HepG2 (cell line): ENCODE data around the gene TAOK3. TPM values are rescaled to one million over a fixed set of nuclear protein-coding genes. Genes with fewer than 3 reads are reported as not detected.

Experiments
- ATAC-seq: fragments of 200-7000 bp; cut with Tn5 transposase; 3 replicates; pipeline ENCODE4 v1.9.1; 2020; ENCODE audit warnings: mild to moderate bottlenecking, moderate library complexity
- BruUV-seq: library from RNA; stranded (reverse); fragments of 400-500 nt; replicated peaks from 2 replicates; lab custom pipeline; 2021; lab: Mats Ljungman, UMichigan
- CTCF ChIA-PET: fragments of 300-600 bp; formaldehyde crosslinking; extraction: SDS; loops from one replicate; lab custom pipeline; 2021; ENCODE audit warnings: low total read pairs, inconsistent platforms, low intra/inter-chr PET ratio; lab: Yijun Ruan, JAX
- POLR2A ChIA-PET: fragments of 350-600 bp; sonication (Branson Sonifier 250); formaldehyde crosslinking; loops from one replicate; lab custom pipeline; 2020; ENCODE audit warnings: antibody characterized with exemption, inconsistent platforms; lab: Yijun Ruan, JAX
- DNase-seq: peaks from one replicate; pipeline ENCODE4 v3.0.0-alpha.2; 2015; ENCODE audit warnings: low spot score
- FAIRE-seq: peaks from 3 replicates; lab custom pipeline; 2011; peaks lifted over from hg19 to GRCh38; lab: Jason Lieb, UNC
- H2AFZ ChIP-seq: one replicate; pipeline ENCODE4 v1.6.1; 2011; ENCODE audit warnings: low read length, inconsistent platforms
- H3K27ac ChIP-seq: fragments of 300-600 bp; 3 replicates; pipeline ENCODE4 v1.8.0; 2011; ENCODE audit warnings: mixed run types, mild to moderate bottlenecking, mixed read lengths, low read length, inconsistent platforms; ENCODE audit not compliant: insufficient read depth; ENCODE audit errors: extremely low read length
- H3K27me3 ChIP-seq, 2 experiments: fragments of 200-600 bp in 1 of 2; 2 replicates in 1 of 2; 3 replicates in 1 of 2; pipeline versions ENCODE4 v1.6.0 to v1.8.0; 2011; ENCODE audit warnings: low read length in 2 of 2, mild to moderate bottlenecking in 2 of 2, moderate library complexity in 2 of 2, inconsistent platforms in 1 of 2; ENCODE audit not compliant: insufficient read depth in 2 of 2, control insufficient read depth in 1 of 2
- H3K36me3 ChIP-seq, 2 experiments: fragments of 200-600 bp in 1 of 2; replicated peaks in 1 of 2; 2 replicates in 1 of 2; 3 replicates in 1 of 2; pipeline versions ENCODE4 v1.5.1 to v1.8.0; 2011; ENCODE audit warnings: low read length in 2 of 2, inconsistent platforms in 1 of 2; ENCODE audit not compliant: insufficient read depth in 2 of 2, control insufficient read depth in 1 of 2
- H3K4me1 ChIP-seq: 2 replicates; pipeline ENCODE4 v1.5.1; 2012; ENCODE audit warnings: low read length, inconsistent platforms; ENCODE audit not compliant: insufficient read depth
- H3K4me2 ChIP-seq: 2 replicates; pipeline ENCODE4 v1.6.0; 2011; ENCODE audit warnings: low read depth, low read length, inconsistent platforms
- H3K4me3 ChIP-seq, 3 experiments: fragments of 200-600 bp in 1 of 3; sonication (generic), shearing (Covaris generic) in 1 of 3; replicated peaks in 1 of 3; 2 replicates each; pipeline ENCODE4 v1.5.1; 2011 to 2016; ENCODE audit warnings: low read length in 3 of 3, inconsistent platforms in 2 of 3, low read depth in 2 of 3, mild to moderate bottlenecking in 2 of 3, control low read depth in 1 of 3, mixed read lengths in 1 of 3; ENCODE audit not compliant: insufficient read depth in 1 of 3
- H3K79me2 ChIP-seq: one replicate; pipeline ENCODE4 v1.6.1; 2011; ENCODE audit warnings: low read length, inconsistent platforms; ENCODE audit not compliant: insufficient read depth
- H3K9ac ChIP-seq: 2 replicates; pipeline ENCODE4 v1.6.0; 2011; ENCODE audit warnings: mild to moderate bottlenecking, low read depth, low read length, inconsistent platforms; ENCODE audit not compliant: insufficient read depth
- H3K9me3 ChIP-seq: 2 replicates; pipeline ENCODE4 v1.5.1; 2012; ENCODE audit warnings: mild to moderate bottlenecking, low read length
- H4K20me1 ChIP-seq: 2 replicates; pipeline ENCODE4 v1.6.0; 2011; ENCODE audit warnings: inconsistent platforms, mild to moderate bottlenecking, low read length, moderate library complexity; ENCODE audit not compliant: insufficient read depth
- MBNL3 ChIP-seq: fragments of 250-450 bp; sonication (Bioruptor Pico); conservative IDR thresholded peaks from 2 replicates; pipeline ENCODE4 v1.8.0; 2022; ENCODE audit warnings: mild to moderate bottlenecking, inconsistent platforms
- NCOR1 ChIP-seq: fragments of 200-600 bp; sonication (generic); IDR thresholded peaks from 2 replicates; pipeline ENCODE4 v1.7.0; 2017; ENCODE audit warnings: antibody characterized with exemption, low read length, borderline replicate concordance
- PRPF4 ChIP-seq: fragments of 200-400 bp; formaldehyde crosslinking; IDR thresholded peaks from 2 replicates; pipeline ENCODE4 v1.6.1; 2016; ENCODE audit warnings: low read length, low read depth; ENCODE audit not compliant: poor library complexity, severe bottlenecking
- SNRNP70 ChIP-seq: fragments of 200-400 bp; formaldehyde crosslinking; IDR thresholded peaks from 2 replicates; pipeline ENCODE4 v1.6.1; 2017; ENCODE audit warnings: mild to moderate bottlenecking, low read depth, low read length, moderate library complexity
- ZNF614 ChIP-seq: IDR thresholded peaks from 2 replicates; pipeline ENCODE4 v1.6.1; 2018; ENCODE audit warnings: missing biosample characterization, missing genetic modification reagents, inconsistent platforms, borderline replicate concordance
- WGBS: methylation state at CpG from one replicate; pipeline ENCODE4 v1.1.6; 2017; ENCODE audit warnings: low lambda C conversion rate; 5-methylcytosine and 5-hydroxymethylcytosine counted together
- in situ Hi-C: cut with HindIII; loops from 2 replicates; pipeline ENCODE4 v1.10.0; 2017; ENCODE audit warnings: low pct_unique_long_range_greater_than_20kb; ENCODE audit not compliant: extremely low pct_ligation_motif_present
- intact Hi-C: fragments of 100-400 bp; cut with micrococcal nuclease; formaldehyde crosslinking; loops from one replicate; pipeline ENCODE4 v1.10.0; 2022; ENCODE audit not compliant: unreplicated experiment
- polyA plus RNA-seq, 8 experiments: library from polyadenylated mRNA; depleted of rRNA in 3 of 8; stranded (reverse) in 7 of 8; unstranded in 1 of 8; fragments of >200 nt; fragmentation: Illumina TruSeq in 4 of 8; extraction: Trizol in 4 of 8; gene quantifications; 2 replicates each; pipeline versions ENCODE4 v1.2.1 to v1.2.3, GENCODE V29; 2011 to 2016; ENCODE audit warnings: low read depth in 4 of 8, missing spikeins in 1 of 8, mixed read lengths in 1 of 8; ENCODE audit not compliant: insufficient read depth in 1 of 8
- total RNA-seq, 5 experiments: library from RNA; depleted of rRNA; stranded (reverse); fragments of >200 nt; fragmentation: Illumina TruSeq; extraction: Trizol; gene quantifications; 2 replicates each; pipeline ENCODE4 v1.2.3, GENCODE V29; 2016; ENCODE audit warnings: low read depth in 1 of 5
- TF ChIP-seq, protein P1 (sequence below): sonication (generic); formaldehyde crosslinking; IDR thresholded peaks from 2 replicates; pipeline ENCODE4 v1.5.1; 2020; ENCODE audit warnings: missing genetic modification reagents, mild to moderate bottlenecking, borderline replicate concordance
- TF ChIP-seq, protein P2 (sequence below): sonication (generic); formaldehyde crosslinking; IDR thresholded peaks from 2 replicates; pipeline ENCODE4 v1.4.0; 2020; ENCODE audit warnings: missing genetic modification reagents
- TF ChIP-seq, protein P3 (sequence below): sonication (generic); formaldehyde crosslinking; IDR thresholded peaks from 2 replicates; pipeline ENCODE4 v1.4.0; 2020; ENCODE audit warnings: mild to moderate bottlenecking, missing genetic modification reagents
- TF ChIP-seq, protein P4 (sequence below): sonication (generic); formaldehyde crosslinking; IDR thresholded peaks from 2 replicates; pipeline ENCODE4 v1.4.0; 2020; ENCODE audit warnings: mild to moderate bottlenecking, low read depth, missing genetic modification reagents
- TF ChIP-seq, protein P5 (sequence below): sonication (generic); formaldehyde crosslinking; IDR thresholded peaks from 2 replicates; pipeline ENCODE4 v1.4.0; 2020; ENCODE audit warnings: missing genetic modification reagents
- TF ChIP-seq, protein P6 (sequence below): sonication (generic); formaldehyde crosslinking; IDR thresholded peaks from 2 replicates; pipeline ENCODE4 v1.4.0; 2020; ENCODE audit warnings: low read depth, mild to moderate bottlenecking, missing genetic modification reagents

TAOK3 gene
- total and polyA plus RNA-seq, 2 of the 13 experiments (the other 11 are each of a cell fraction or from before 2014, with no cell fraction given), result 10.4 to 12.3 TPM

DNA sequence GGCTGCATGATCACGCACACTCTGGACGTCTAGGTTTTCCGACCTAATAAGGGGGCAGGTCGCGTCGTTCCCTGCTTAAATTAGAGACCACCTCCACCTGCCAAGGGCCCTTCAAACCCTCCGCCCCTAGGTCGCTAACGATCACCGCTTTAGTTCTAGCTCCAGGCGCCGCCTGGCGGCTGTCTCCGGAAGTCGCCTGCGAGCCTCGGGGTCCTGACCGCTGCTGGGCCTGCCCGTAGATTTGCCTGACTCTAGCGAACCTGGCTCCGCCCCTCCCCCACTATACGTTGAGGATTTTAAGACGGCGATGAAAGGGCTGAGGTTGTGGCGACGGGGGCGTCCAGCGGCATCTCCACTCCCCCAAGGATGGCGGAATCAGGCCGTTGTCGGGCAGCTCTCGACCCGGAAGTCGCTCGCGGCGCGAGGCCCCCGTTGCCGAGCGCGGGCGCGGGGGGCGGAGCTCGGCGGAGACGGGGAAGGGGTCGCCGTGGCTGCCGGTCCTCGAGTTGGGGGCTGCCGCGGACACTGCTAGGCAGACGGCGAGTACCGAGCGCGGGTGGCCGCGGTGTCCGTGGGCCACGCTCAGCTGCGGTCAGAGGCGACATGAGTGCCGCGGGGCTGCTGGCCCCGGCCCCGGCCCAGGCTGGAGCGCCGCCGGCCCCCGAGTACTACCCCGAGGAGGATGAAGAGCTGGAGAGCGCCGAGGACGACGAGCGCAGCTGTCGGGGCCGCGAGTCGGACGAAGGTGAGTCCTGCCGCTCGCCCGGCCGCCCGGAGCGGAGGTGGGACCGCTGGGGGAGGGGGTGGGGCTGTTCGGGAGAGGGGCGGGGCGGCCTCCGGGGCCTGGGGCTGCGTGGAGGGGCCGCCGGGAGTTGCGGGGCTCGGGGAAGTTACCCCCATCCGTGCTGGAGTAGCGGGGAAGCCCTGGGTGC lies 3.6 kb upstream of the TAOK3 start, which contains the start of gene SUDS3:
TSS of gene SUDS3 (plus strand) at position 467 of the 932 bp plus-strand sequence. CDS start at position 604, 137 bp downstream.
- CTCF ChIA-PET, result interaction anchor here (0.7 to 1.7 kb wide), 3 partner anchors 194 to 256 kb away, joined by 3 to 17 read pairs (median 6); no protein-coding TSS in a partner anchor
- H3K9me3 ChIP-seq, result no peaks in the 10 kb centered on the region
- in situ Hi-C loops, result no loop called here
- peaks cover 6 to 14% of the 10 kb centered on the region in 2 experiments; a peak in 4 of 5 replicates for H3K36me3 ChIP-seq
- H3K27ac ChIP-seq, result peak within 1 kb of the TSS; percentile 88
- no peaks in the 10 kb centered on the region; a peak in 1 of 5 replicates for H3K27me3 ChIP-seq
- intact Hi-C loops, result loop anchor here (1.0 kb wide), 1 partner anchor 194 kb away; no protein-coding TSS in a partner anchor
- peaks cover 22% of the 10 kb centered on the region for H3K4me1 ChIP-seq
- WGBS, result under 1% methylated on average over 24 of the region's 102 CpGs
- H2AFZ ChIP-seq, result peak within 1 kb of the TSS; percentile 70
- peaks cover 8% of the 10 kb centered on the region; the same call in 1 of the 2 replicates for H4K20me1 ChIP-seq
- no TSS peak for BruUV-seq
- H3K4me2 ChIP-seq, result peak within 1 kb of the TSS; percentile 96
- H3K79me2 ChIP-seq, result peaks cover 33% of the 10 kb centered on the region
- FAIRE-seq, result peak; percentile 18
- peak; percentile 18 for ATAC-seq
- H3K4me3 ChIP-seq, result peak within 1 kb of the TSS; percentile 74 to 92 (median 86)
- H3K9ac ChIP-seq, result peak within 1 kb of the TSS; percentile 88
- POLR2A ChIA-PET, result interaction anchor here (0.5 to 2.2 kb wide), 11 partner anchors 14 to 315 kb away, joined by 3 to 20 read pairs (median 4); partner anchors contain the start of genes PEBP1 and WSB2
- peak; percentile 78 for DNase-seq
- TF ChIP-seq, protein P1, sequence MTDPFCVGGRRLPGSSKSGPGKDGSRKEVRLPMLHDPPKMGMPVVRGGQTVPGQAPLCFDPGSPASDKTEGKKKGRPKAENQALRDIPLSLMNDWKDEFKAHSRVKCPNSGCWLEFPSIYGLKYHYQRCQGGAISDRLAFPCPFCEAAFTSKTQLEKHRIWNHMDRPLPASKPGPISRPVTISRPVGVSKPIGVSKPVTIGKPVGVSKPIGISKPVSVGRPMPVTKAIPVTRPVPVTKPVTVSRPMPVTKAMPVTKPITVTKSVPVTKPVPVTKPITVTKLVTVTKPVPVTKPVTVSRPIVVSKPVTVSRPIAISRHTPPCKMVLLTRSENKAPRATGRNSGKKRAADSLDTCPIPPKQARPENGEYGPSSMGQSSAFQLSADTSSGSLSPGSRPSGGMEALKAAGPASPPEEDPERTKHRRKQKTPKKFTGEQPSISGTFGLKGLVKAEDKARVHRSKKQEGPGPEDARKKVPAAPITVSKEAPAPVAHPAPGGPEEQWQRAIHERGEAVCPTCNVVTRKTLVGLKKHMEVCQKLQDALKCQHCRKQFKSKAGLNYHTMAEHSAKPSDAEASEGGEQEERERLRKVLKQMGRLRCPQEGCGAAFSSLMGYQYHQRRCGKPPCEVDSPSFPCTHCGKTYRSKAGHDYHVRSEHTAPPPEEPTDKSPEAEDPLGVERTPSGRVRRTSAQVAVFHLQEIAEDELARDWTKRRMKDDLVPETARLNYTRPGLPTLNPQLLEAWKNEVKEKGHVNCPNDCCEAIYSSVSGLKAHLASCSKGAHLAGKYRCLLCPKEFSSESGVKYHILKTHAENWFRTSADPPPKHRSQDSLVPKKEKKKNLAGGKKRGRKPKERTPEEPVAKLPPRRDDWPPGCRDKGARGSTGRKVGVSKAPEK (CRISPR knock-in tag), result no peak
- TF ChIP-seq MBNL3 (CRISPR knock-in tag) (no peak), ZNF614 (CRISPR knock-in tag) (peak; percentile 66; the same call in 1 of the 2 replicates), PRPF4 (no peak), SNRNP70 (no peak), NCOR1 (peak; percentile 54; the same call in 1 of the 2 replicates)
- TF ChIP-seq, protein P2, sequence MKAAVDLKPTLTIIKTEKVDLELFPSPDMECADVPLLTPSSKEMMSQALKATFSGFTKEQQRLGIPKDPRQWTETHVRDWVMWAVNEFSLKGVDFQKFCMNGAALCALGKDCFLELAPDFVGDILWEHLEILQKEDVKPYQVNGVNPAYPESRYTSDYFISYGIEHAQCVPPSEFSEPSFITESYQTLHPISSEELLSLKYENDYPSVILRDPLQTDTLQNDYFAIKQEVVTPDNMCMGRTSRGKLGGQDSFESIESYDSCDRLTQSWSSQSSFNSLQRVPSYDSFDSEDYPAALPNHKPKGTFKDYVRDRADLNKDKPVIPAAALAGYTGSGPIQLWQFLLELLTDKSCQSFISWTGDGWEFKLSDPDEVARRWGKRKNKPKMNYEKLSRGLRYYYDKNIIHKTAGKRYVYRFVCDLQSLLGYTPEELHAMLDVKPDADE (CRISPR knock-in tag), result no peak
- TF ChIP-seq, protein P3, sequence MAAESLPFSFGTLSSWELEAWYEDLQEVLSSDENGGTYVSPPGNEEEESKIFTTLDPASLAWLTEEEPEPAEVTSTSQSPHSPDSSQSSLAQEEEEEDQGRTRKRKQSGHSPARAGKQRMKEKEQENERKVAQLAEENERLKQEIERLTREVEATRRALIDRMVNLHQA, result no peak
- TF ChIP-seq, protein P4, sequence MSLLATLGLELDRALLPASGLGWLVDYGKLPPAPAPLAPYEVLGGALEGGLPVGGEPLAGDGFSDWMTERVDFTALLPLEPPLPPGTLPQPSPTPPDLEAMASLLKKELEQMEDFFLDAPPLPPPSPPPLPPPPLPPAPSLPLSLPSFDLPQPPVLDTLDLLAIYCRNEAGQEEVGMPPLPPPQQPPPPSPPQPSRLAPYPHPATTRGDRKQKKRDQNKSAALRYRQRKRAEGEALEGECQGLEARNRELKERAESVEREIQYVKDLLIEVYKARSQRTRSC, result no peak
- TF ChIP-seq, protein P5, sequence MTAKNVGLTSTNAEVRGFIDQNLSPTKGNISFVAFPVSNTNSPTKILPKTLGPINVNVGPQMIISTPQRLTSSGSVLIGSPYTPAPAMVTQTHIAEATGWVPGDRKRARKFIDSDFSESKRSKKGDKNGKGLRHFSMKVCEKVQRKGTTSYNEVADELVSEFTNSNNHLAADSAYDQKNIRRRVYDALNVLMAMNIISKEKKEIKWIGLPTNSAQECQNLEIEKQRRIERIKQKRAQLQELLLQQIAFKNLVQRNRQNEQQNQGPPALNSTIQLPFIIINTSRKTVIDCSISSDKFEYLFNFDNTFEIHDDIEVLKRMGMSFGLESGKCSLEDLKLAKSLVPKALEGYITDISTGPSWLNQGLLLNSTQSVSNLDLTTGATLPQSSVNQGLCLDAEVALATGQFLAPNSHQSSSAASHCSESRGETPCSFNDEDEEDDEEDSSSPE, result peak; percentile 57; the same call in 1 of the 2 replicates
- TF ChIP-seq, protein P6, sequence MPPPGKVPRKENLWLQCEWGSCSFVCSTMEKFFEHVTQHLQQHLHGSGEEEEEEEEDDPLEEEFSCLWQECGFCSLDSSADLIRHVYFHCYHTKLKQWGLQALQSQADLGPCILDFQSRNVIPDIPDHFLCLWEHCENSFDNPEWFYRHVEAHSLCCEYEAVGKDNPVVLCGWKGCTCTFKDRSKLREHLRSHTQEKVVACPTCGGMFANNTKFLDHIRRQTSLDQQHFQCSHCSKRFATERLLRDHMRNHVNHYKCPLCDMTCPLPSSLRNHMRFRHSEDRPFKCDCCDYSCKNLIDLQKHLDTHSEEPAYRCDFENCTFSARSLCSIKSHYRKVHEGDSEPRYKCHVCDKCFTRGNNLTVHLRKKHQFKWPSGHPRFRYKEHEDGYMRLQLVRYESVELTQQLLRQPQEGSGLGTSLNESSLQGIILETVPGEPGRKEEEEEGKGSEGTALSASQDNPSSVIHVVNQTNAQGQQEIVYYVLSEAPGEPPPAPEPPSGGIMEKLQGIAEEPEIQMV, result no peak
